GM18867 (cell line): ENCODE measurements around the gene MRPL52.

ENCODE experiments used
- ATAC-seq: cut with Tn5 transposase; IDR thresholded peaks from one replicate; pipeline ENCODE4 v1.9.1; 2021; ENCODE audit warnings: mild to moderate bottlenecking, moderate library complexity; ENCODE audit not compliant: unreplicated experiment

The MRPL52 gene

GRCh38 chr14:22878271-22879246, 48.9 kb downstream of the MRPL52 start:
- no peak for ATAC-seq

DNA sequence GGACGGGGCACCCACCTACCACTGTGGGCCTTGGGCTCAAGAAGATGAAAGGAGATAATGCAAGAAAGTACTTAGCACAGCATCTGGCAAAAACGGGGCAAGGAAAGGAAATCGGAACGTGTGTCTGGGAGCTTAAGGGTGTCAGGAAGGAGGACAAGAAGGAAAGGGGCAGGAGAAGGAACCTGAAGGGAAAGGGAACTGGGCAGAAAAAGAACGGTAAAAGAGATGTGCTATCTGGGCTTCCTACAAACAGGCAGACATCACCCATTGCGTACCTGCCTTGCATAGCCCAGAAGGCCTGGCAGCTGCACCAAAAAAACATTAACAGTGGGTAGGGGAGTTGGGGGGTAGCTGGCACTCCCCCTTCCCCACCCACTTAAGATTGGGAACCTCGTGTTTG, 52.4 kb downstream of the MRPL52 start:
- ATAC-seq: no peak

DNA sequence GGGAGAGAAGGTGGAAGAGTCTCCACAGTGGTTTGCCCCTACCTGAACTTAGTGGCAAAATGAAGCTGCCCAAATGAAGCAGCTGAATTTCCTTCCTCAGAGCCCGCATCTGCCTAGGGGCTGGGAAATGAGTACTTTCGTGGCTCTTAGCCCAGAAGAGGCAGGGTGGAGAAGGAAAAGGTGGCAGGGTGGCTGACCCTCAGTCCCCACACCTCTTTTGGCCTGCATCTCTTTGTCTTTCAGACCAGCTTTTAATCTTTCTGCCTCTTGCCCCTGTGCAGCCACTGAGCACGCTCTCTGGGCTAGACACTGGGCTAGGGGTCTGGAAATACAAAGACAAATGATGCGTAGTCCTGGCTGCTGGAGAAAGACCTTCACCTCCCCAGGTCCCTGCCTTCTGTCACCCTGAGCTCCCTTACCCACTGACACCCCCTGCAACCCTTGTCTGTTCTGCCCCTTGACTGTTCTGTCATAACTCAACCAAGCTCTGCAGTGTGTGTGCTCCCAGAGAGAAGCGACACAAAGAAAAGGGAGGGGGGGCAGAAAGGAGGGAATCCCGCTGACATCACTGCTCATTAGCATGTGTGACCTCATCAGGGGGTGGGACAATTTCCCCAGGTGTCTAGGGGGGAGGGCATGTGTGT, 53.0 kb downstream of the MRPL52 start:
- no peak for ATAC-seq

DNA sequence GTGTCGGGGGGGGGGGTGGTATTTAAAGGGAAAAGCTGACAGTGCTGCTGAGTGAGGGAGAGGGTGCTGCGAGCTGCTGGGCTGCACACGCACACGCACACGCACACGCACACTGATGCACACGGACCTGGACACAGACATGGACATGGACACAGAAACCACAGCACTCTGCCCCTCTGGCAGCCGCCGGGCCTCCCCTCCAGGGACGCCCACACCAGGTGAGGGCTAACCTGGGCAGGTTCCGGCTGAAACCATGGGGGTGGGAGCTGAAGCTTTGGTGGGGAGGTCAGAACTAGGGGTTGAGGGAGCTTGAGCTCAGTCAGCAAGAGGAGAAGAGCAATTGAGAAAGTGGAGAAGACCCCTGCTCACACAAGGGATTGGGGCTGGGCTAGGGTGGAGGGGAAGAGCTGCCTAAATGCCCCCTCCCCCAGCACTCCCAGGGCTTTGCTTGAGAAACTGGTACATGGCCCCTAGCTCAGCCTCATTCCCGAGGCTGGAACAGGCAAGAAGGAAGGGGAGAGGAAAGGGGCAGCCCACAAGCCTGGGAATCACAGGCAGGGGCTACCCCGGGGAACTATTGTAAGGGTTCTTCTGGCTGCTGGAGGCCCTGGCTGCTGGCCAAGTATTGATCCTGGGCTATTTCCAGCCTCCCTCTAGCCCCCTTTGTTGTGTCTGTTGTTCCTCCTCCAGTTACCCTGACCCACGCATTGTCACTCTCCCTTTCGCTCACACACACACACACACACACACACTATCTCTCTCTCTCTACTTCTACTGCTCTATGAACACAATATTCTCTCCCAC, 53.7 kb downstream of the MRPL52 start, which contains the start of gene REM2:
Gene REM2 (plus strand): TSS at position 50 of the 804 bp plus-strand sequence. CDS start 66 bp downstream, at position 116.
- no peak for ATAC-seq

GRCh38 chr14:22884076-22884737, 54.5 kb downstream of the MRPL52 start:
- no peak for ATAC-seq
